Stimulated activated CD8-positive, alpha-beta memory T cell treated with anti-CD3 and anti-CD28 coated beads, Interleukin-12 subunit alpha, Interleukin-12 subunit beta, amount 100 ng/mL, for 1 hour (primary cell): ENCODE measurements around the gene FAM83G.
"Not testable (repeated sequence)": the region's sequence is repeated elsewhere in the genome, so short reads cannot be mapped to it uniquely, and the experiment has no call there.

Experiments used
- DNase-seq: peaks from one replicate; pipeline ENCODE4 v3.0.0-alpha.2; 2020; ENCODE audit warnings: low read depth

FAM83G gene

DNA sequence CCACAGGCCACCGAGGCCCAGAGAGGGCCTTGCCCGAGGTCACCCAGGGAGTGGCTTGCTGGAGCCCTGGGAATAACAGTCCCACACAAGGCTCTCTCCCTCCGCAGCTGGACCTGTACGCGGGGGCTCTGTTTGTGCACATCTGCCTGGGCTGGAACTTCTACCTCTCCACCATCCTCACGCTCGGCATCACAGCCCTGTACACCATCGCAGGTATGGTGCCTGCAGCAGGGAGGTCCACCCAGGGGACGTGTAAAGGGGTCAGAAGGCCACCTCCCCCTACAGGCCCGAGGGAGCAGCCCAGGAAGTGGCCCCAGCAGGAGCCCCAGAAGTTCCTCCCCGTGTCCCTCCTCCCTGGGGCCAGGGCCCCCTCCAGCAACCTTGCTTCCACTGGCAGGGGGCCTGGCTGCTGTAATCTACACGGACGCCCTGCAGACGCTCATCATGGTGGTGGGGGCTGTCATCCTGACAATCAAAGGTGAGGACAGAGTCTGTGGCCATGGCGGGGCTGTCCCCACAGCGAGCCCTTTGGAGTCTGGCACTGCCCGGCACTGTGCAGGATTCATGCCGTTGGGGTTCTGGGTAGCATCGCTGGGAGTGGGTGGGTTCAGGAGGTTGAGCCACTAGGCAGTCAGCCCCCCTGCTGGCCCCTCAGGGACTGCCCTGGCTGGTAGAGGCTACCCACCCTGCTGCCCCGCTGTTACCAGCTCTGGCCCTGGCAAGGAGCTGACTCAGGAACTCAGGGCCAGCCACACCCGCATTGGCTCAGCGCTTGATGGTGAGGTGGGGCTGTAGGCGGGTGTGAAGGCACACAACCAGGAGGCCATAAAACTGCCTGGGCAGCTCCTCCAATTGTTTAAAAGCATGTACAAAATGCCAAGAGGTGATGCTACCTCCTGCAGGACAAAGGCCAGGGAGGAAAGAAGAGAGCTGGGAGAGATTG, 35.3 kb downstream of the FAM83G start:
- no peak for DNase-seq

- DNase-seq: no peak
Observed at GRCh38 chr17:18968345-18968744, 36.2 kb downstream of the FAM83G start.

GRCh38 chr17:18967916-18968315, 36.6 kb downstream of the FAM83G start:
- DNase-seq: no peak

GRCh38 chr17:18966831-18967624, 37.5 kb downstream of the FAM83G start:
- no peak for DNase-seq

GRCh38 chr17:18965530-18966236, 38.9 kb downstream of the FAM83G start:
- no peak for DNase-seq

- DNase-seq: no peak
Observed at GRCh38 chr17:18964550-18964949, 40.0 kb downstream of the FAM83G start.

DNA sequence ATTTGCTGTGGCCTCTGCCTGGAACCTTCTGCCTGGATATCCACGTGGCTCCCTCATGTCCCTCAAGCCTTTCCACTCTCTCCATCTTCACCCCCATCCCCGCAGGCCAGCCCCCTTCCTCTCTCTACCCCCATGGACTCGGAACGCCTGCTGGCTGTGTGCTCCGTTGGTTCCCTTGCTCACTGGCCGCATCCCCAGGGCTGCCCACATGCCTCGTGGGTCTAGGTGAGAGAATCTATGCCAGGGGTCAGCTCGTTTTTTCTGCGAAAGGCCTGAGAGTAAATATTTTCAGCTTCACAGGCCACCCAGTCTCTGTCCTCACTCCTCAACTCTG, 40.6 kb downstream of the FAM83G start:
- no peak for DNase-seq

GRCh38 chr17:18963126-18964017, 41.2 kb downstream of the FAM83G start:
- no peak for DNase-seq

DNA sequence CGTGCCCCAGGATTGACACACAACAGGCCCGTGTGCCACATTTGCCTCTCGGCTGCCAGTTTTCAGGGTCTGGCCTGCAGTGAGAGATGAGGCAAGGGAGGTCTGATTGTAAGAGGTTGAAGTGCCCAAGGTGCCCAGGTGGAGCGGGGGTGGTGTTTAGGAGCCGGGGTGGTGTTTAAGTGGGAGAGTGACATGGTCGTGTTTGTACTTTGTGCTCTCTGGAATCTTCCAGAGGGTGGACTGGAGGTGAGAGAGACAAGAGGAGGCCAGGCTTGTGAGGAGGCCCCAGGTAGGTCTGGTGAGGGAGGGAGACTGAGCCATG, 42.1 kb downstream of the FAM83G start:
- no peak for DNase-seq

DNA sequence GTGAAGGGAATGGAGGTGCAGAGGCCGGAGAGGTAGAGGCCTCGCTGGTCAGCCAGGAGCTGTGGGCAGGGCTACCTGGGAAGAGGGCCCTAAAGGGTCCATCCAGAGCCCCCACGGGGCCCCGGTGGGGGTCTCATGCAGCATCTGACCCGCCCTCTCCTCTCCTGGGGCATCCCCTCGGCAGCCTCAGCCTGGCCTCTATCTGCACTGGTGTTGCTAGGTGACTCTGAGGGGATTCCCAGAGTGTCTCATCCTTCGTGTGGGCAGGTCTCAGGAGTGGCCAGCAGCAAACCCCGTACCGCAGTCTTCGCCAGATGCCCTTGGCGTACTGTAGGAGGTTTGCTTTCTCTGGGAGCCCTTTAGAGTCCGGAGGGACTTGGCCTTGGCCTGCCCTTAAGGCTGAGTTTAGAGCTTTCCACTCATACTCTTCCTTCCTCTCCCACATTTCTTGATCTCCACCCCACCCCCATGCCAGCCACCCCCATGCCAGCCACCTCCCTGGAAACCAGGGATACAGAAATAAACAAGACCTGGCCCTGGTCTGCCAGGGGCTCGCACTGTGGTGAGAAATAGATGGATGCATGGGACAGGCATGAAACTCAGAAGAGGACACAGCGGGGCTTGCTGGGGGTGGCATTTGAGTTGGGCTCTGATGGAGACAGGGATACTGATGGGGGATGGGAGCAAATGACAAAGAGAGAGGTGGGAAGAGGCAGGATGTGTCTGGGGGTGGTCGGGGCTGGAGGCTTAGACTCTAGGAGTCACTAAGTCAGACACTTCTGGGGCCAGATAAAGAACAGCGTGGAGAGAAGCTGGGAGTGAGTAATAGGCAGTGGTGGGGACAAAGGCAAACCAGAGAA, 42.7 kb downstream of the FAM83G start:
- no peak for DNase-seq

DNA sequence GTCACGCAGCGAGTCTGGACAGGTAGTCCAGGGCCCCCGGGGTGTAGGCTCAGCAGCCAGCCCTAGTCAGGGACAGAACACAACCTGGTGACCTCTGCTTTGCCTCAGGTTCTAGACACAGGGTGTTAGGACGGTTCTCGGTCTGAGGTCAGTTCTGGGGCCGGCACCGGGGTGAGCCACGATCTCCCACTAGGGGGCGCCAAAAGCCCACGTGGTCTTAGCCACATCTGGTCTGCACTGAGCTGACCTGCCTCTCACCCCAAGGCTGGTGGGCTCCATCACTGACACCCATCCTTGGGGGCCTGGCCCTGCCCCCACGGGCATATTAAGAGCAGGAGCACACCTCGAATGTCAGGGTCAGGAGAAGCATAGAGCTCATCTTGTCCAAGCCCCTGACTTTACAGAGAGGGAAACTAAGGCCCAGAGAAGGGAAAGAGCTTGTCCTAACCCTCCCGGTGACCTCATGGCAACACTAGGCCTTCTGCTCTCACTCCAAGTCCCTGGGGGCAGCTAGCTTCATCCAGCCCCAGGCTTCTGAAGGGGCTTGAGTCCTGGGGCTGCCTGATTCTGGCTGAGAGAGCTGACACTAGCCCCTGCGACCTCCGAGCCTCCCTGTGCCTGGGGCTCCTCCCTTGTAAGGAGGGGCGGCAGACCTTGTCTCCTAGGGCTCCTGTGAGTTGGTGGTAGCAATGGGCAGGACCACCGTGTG, 43.6 kb downstream of the FAM83G start:
- peak; percentile 66 for DNase-seq

DNA sequence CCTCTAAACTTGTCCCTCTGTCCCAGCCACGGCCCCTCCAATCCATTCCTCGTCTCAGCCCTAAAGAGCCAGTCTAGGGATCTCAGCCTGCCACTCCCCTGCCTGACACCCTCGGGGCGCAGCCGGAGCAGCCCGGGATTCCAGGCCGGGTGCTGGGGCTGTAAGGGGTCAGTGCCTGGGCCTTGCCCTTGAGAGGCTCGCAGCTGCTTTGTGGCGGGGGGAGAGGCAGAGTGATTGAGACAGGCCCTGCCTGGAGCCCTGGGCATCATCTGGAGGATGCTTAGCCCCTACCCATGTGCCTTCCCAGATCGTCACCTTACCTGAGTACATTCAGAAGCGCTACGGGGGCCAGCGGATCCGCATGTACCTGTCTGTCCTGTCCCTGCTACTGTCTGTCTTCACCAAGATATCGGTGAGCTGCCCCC, 44.3 kb downstream of the FAM83G start:
- no peak for DNase-seq

- DNase-seq: no peak
Observed at GRCh38 chr17:18959845-18960240, 44.7 kb downstream of the FAM83G start.

DNA sequence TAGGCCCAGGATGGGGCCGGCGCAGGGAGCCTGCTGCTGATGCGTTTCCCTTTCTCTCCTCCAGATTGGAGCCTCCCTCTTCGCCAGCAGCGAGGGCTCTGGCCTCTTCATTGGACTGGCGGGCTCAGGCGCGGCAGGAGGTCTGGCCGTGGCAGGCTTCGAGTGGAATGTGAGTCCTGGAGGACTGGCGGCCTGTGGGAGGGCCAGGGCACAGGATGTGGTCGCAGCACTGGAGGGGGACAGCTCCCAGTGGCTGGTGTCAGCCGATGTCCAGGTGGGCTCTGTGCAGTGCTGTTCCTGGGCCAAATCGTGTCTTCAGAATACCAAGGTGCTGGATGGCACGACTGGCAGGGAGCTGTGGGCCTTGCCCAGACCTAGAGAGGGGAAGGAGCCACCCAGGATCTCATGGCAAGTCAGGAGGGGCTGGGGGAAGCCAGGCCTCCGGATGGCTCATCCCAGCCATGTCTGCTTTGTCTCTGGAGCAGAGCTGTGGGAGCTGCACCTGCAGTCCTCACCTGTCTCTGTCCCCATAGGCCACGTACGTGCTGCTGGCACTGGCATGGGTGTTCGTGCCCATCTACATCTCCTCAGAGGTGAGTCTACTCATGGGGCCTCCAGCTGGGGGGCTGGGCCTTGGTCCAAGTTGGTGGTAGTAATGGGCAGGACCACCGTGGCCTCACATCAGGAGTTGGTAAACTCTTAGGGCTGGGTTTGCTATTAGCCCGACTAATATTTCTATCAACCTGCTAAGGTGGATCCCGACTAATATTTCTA, 45.3 kb downstream of the FAM83G start:
- DNase-seq: no peak

DNA sequence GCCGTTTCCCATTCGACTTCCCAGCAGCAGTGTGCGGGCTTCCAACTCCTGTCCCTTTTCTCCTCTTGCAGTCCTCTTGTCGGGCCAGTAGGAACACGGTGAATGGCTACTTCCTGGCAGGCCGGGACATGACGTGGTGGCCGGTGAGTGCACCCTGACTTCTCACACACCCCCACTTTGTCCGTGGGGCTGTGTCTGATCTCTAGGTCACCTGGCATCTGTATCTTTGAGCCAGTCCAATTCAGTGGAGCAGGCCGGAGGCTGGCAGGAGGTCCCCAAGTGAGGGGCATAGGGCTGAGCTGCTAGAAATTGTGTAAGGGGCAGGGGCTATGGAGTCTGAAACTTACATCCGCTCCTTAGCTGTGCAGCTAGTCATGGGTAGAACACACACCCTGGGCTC, 46.0 kb downstream of the FAM83G start:
- no peak for DNase-seq

DNA sequence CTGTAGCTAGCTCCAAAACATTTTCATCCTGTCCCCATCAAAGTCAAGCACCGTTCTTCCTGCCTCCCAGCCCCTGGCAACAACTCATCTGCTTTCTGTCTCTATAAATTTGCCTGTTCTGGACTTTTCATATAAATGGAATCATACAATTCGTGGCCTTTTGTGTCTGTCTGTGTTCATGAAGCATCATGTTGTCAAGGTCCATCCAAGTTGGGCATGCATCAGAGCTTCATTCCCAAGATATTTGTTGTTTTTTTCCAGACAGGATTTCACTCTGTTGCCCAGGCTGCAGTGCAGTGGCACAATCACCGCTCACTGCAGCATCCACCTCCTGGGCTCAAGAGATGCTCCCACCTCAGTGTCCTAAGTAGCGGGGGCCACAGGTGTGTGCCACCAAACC, 46.7 kb downstream of the FAM83G start:
- DNase-seq: no peak

DNA sequence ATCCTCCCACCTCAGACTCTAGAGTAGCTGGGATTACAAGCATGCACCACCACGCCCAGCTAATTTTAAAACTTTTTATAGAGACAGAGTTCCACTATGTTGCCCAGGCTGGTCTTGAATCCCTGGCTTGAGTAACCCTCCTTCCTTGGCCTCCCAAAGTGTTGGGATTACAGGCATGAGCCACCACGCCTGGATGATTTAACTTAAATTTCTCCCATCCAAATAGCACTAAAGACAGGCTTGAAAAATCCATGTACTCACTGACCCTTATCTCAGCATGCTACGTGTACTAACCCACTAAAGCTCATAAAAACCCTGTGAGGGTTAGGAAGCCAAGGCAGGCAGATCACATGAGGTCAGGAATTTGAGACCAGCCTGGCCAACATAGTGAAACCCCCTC, 48.0 kb downstream of the FAM83G start:
- DNase-seq: no peak

DNA sequence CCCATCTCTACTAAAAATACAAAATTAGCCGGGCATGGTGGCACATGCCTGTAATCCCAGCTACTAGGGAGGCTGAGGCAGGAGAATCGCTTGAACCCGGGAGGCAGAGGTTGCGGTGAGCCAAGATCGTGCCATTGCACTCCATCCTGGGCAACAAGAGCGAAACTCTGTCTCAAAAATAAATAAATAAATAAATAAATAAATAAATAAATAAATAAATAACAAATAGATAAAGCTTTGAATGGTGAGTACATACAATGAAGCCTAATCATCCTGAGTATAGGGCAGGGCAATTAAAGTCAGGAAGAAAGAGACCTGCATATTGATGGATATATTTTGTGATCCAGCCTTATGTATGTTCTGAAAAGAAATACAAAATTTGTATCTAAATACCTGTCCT, 48.5 kb downstream of the FAM83G start:
- not testable (repeated sequence) for DNase-seq

DNA sequence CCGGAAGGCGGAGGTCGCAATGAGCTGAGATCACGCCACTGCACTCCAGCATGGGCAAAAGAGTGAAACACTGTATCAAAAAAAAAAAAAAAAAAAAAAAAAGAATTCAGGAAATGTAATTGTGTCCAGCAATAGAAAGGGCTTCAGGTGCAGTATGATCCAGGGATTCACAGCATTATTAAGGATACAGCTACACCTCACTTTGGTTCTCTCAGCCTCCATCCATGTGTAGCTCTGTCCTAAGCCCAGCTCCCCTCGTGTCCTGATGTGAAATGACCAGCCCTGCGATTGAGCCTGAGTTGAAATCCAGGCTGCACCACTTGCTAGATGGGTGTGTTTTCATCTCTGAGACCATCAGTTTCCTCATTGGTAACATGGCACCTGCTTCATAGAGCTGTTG, 49.6 kb downstream of the FAM83G start:
- no peak for DNase-seq
